Jurkat, Clone E6-1 (cell line): ENCODE measurements around the gene KTI12.
A peak's percentile ranks its signal among the peaks of the same experiment; 100 is the strongest.

Experiments used
- DNase-seq: peaks from one replicate; pipeline ENCODE4 v3.0.0-alpha.2; 2011; ENCODE audit warnings: low read depth, low spot score
- H3K4me3 ChIP-seq: 2 replicates; pipeline ENCODE4 v1.5.1; 2011; ENCODE audit warnings: mild to moderate bottlenecking, low read length, control low read depth, moderate library complexity

The KTI12 gene

GRCh38 chr1:51998701-51999100 is 34.9 kb downstream of the KTI12 start:
- no peak overlapping the region for H3K4me3 ChIP-seq
- DNase-seq: no peak

- no peak overlapping the region for H3K4me3 ChIP-seq
- no peak for DNase-seq
Measured at GRCh38 chr1:51997974-51998382, 35.6 kb downstream of the KTI12 start.

GRCh38 chr1:51990478-51990965 is 43.1 kb downstream of the KTI12 start, which contains the start of gene RAB3B:
RAB3B (minus strand) TSS chr1:51990700; CDS start chr1:51977117, 13,583 bp downstream.
- H3K4me3 ChIP-seq: peak within 1 kb of the TSS; percentile 46
- no peak for DNase-seq

DNA sequence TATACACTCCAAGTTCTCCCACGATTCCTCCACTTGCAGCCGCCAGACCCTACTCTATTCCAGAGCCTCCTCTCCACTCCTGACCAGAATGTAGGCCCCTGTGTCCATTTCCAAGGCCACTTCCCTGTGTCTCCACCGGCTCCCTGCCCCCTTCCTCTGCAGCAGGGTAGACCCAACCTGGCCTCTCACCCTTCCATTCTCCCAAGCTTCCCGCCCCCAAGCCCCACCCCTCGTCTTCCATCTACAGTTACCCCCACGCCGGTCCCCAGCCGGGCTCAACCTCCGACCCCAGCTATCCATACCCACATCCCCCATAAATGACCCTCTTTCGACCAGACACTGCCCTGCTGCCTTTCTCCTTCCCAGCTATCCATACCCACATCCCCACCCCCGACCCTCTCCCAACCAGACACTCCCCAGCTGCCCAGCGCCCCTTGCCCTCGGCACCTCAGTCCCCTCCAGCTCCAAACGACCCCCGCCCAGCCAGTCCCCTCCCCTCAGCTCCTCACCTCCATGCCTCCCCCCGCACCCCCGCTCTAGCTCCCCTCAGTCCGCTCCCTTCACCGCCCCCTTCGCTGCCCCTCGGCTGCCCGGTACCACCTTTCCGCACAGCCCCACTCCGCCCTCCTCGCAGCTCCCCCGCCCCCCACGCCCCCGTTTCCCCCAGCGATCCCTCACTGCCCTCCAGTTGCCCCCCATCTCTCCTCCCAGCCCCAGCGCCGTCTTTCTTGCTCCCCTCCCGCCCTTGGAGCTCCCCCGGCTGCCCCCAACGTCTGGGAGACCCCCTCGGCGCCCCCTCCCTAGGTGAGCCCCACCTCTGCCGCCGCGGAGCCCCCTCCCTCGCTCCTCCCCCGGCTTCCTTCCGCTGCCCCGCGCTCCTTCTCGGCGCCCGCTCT is 43.8 kb downstream of the KTI12 start:
- DNase-seq: no peak

GRCh38 chr1:51988254-51988653 is 45.4 kb downstream of the KTI12 start:
- no peak for DNase-seq
- no peak overlapping the region for H3K4me3 ChIP-seq

More for the DNA sequence above, 43.8 kb downstream of the KTI12 start:
- peak overlapping the region; percentile 46 for H3K4me3 ChIP-seq

GRCh38 chr1:51986718-51987117 is 46.9 kb downstream of the KTI12 start:
- no peak overlapping the region for H3K4me3 ChIP-seq
- DNase-seq: no peak

DNA sequence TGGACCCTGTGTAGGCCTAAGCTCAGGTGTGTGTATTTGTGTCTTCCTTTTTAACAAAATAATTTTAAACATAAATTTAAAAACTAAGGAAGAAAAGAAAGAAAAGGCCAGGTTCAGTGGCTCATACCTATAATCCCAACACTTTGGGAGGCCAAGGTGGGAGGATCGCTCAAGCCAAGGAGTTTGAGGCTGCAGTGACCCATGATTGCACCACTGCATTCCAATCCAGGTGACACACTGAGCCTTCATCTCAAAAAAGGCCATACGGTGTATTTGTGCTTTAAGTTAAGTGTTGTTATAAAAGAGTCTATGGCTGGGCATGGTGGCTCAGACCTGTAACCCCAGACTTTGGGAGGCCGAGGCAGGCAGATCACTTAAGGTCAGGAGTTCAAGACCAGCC is 51.4 kb downstream of the KTI12 start:
- H3K4me3 ChIP-seq: no peak overlapping the region
- no peak for DNase-seq
